NCI-H2196 treated with DMSO at 0.1 percent for 48 hours (cell line): ENCODE results near the gene SPPL3.

Experiments used
- DNase-seq: peaks from one replicate; lab custom pipeline; 2025; ENCODE audit not compliant: unreplicated experiment; lab: John Stamatoyannopoulos, UW

The SPPL3 gene

GRCh38 chr12:120725659-120726509 lies 178.3 kb downstream of the SPPL3 start, which contains the start of gene ACADS:
TSS of gene ACADS (plus strand) at chr12:120725826. CDS start at chr12:120725886, 60 bp downstream.
- peak; percentile 77 for DNase-seq

- DNase-seq: no peak
These were observed 179.0 kb downstream of the SPPL3 start for GRCh38 chr12:120725151-120725658.

GRCh38 chr12:120724720-120725119 lies 179.4 kb downstream of the SPPL3 start:
- no peak for DNase-seq

- no peak for DNase-seq
These were observed 181.4 kb downstream of the SPPL3 start for GRCh38 chr12:120722784-120723183.

GRCh38 chr12:120721866-120722265 lies 182.3 kb downstream of the SPPL3 start:
- no peak for DNase-seq

GRCh38 chr12:120720987-120721801 lies 183.0 kb downstream of the SPPL3 start:
- no peak for DNase-seq

GRCh38 chr12:120720234-120720986 lies 183.7 kb downstream of the SPPL3 start:
- DNase-seq: no peak

GRCh38 chr12:120719496-120720233 lies 184.5 kb downstream of the SPPL3 start:
- no peak for DNase-seq

GRCh38 chr12:120719072-120719471 lies 185.1 kb downstream of the SPPL3 start:
- no peak for DNase-seq

- DNase-seq: no peak
These were observed 186.1 kb downstream of the SPPL3 start for GRCh38 chr12:120718055-120718454.

GRCh38 chr12:120713861-120714482 lies 190.2 kb downstream of the SPPL3 start:
- DNase-seq: peak; percentile 70

GRCh38 chr12:120712610-120713009 lies 191.5 kb downstream of the SPPL3 start:
- no peak for DNase-seq
